Measurements from ENCODE around the gene HAL. TPM values are rescaled to one million over a fixed set of nuclear protein-coding genes. Genes with fewer than 3 reads are reported as not detected.

Gene HAL
- total and polyA plus RNA-seq, 2 of the 4 experiments (the other 2 are of a cell fraction), result under 0.01 to 0.02 TPM

- Histone ChIP-seq H3K4me2 (ENCODE audit: low read depth, low read length) (no peak overlapping the region), H4K20me1 (ENCODE audit: insufficient read depth, low read length) (no peaks in the 10 kb centered on the region), H3K27ac (ENCODE audit: insufficient read depth, low read length) (no peak overlapping the region), H3K9me3 (ENCODE audit: control insufficient read depth, insufficient read depth, low read length) (no peaks in the 10 kb centered on the region), H2AK5ac (ENCODE audit: low read depth, low read length) (no peak overlapping the region), H3K14ac (replicated peaks; ENCODE audit: low read depth, low read length) (no peak overlapping the region), H3K9me1 (ENCODE audit: insufficient read depth, low read length) (no peaks in the 10 kb centered on the region), H3K36me3 (ENCODE audit: control insufficient read depth, insufficient read depth, low read length) (no peaks in the 10 kb centered on the region), H3K4me3 (ENCODE audit: insufficient read depth, low read depth, low read length) (no peak overlapping the region), H2BK15ac (ENCODE audit: low read depth, low read length) (no peak overlapping the region), H2BK120ac (ENCODE audit: low read depth, low read length) (no peak overlapping the region), H2BK20ac (ENCODE audit: low read depth, low read length) (no peak overlapping the region), H3K9ac (ENCODE audit: low read depth, low read length) (no peak overlapping the region), H2BK5ac (ENCODE audit: low read depth, low read length, poor library complexity, severe bottlenecking) (no peak overlapping the region), H2AFZ (replicated peaks; ENCODE audit: low read length, poor library complexity) (no peak overlapping the region), H3K27me3 (ENCODE audit: control insufficient read depth, insufficient read depth, low read length) (peaks cover 7% of the 10 kb centered on the region), H2AK9ac (replicated peaks; ENCODE audit: low read depth, low read length, poor library complexity) (no peak overlapping the region), H3K56ac (ENCODE audit: extremely low read depth, insufficient read depth, low read length) (no peak overlapping the region), H3K23ac (ENCODE audit: low read depth, low read length) (no peak overlapping the region), H3K4ac (ENCODE audit: low read depth, low read length) (no peak overlapping the region), H4K8ac (ENCODE audit: low read depth in 2 of 2, low read length in 2 of 2) (no peak overlapping the region), H3K79me1 (ENCODE audit: low read depth in 1 of 2, low read length in 2 of 2) (no peaks in the 10 kb centered on the region), H4K5ac (ENCODE audit: low read depth, low read length) (no peak overlapping the region), H3K4me1 (ENCODE audit: control insufficient read depth, insufficient read depth, low read length) (peaks cover 2% of the 10 kb centered on the region; the same call in 1 of the 2 replicates), H4K91ac (ENCODE audit: insufficient read depth, low read depth, low read length) (no peak overlapping the region), H3K18ac (ENCODE audit: low read depth, low read length) (no peak overlapping the region)
- POLR2A ChIA-PET (ENCODE audit: unreplicated experiment), result no interaction called here
- no CpG with 5 or more reads among the region's 6 CpGs for WGBS, 2 experiments (ENCODE audit: extremely low coverage in 2 of 2, insufficient read length in 1 of 2)
- BruUV-seq (replicated peaks), result no TSS peak
- no peak for ATAC-seq (ENCODE audit: low read depth)
- dilution Hi-C loops (cut with HindIII; ENCODE audit: low sequenced_read_pairs, unreplicated experiment), result no loop called here
- no peak for DNase-seq
- TF ChIP-seq RAD21 (IDR thresholded peaks at IDR 0.05; ENCODE audit: low read length), result no peak
- TF ChIP-seq POLR2A (IDR thresholded peaks at IDR 0.05; ENCODE audit: low read depth, low read length), result no peak
- no peak for TF ChIP-seq CTCF (conservative IDR thresholded peaks at IDR 0.05; ENCODE audit: low read depth, low read length)
- no peak for TF ChIP-seq CHD1 (IDR thresholded peaks at IDR 0.05; ENCODE audit: low read depth, low read length)
- no peak for TF ChIP-seq ELK1 (IDR thresholded peaks at IDR 0.05; ENCODE audit: borderline replicate concordance, low read depth, low read length)
- no peak for TF ChIP-seq USF2 (IDR thresholded peaks at IDR 0.05; ENCODE audit: low read depth, low read length)
- TF ChIP-seq MAZ (IDR thresholded peaks at IDR 0.05; ENCODE audit: borderline replicate concordance, low read depth, low read length), result no peak
- TF ChIP-seq MXI1 (IDR thresholded peaks at IDR 0.05; ENCODE audit: borderline replicate concordance, low read depth, low read length), result no peak
- TF ChIP-seq MAFK (IDR thresholded peaks at IDR 0.05; ENCODE audit: low read depth, low read length), result no peak
- TF ChIP-seq RCOR1 (IDR thresholded peaks at IDR 0.05; ENCODE audit: insufficient replicate concordance, low read length), result no peak
- TF ChIP-seq RFX5 (IDR thresholded peaks at IDR 0.05; ENCODE audit: low read depth, low read length), result no peak
- no peak for TF ChIP-seq SMC3 (IDR thresholded peaks at IDR 0.05; ENCODE audit: low read depth, low read length)
- TF ChIP-seq CEBPB (IDR thresholded peaks at IDR 0.05; ENCODE audit: low read depth, low read length), result no peak
- TF ChIP-seq NFE2L2 (IDR thresholded peaks at IDR 0.05; ENCODE audit: low read depth, low read length), result no peak
- no peak for TF ChIP-seq FOS (IDR thresholded peaks at IDR 0.05; ENCODE audit: low read depth, low read length)
- no peak for TF ChIP-seq BHLHE40 (IDR thresholded peaks at IDR 0.05; ENCODE audit: low read depth, low read length)
- in situ Hi-C loops (cut with MboI; ENCODE audit: low sequenced_read_pairs), result no loop called here
- intact Hi-C loops (cut with micrococcal nuclease), result no loop called here
- CTCF ChIA-PET, result no interaction called here
Observed at GRCh38 chr12:95940514-95940913, 55.6 kb downstream of the HAL start.
